HCT116 (cell line): ENCODE results near the gene CD300LD. TPM values are rescaled to one million over a fixed set of nuclear protein-coding genes. Genes with fewer than 3 reads are reported as not detected.

Source experiments
- ATAC-seq: fragments of 200-7000 bp; cut with Tn5 transposase; 2 replicates; pipeline ENCODE4 v1.9.1; 2020; ENCODE audit warnings: mild to moderate bottlenecking, moderate library complexity
- BruUV-seq: library from RNA; stranded (reverse); fragments of 400-500 nt; replicated peaks from 2 replicates; lab custom pipeline; 2021; lab: Mats Ljungman, UMichigan
- CTCF ChIA-PET: fragments of 300-600 bp; sonication (Branson Sonifier 250); formaldehyde crosslinking; loops from one replicate; lab custom pipeline; 2021; ENCODE audit warnings: antibody characterized with exemption; lab: Charles Lee
- POLR2A ChIA-PET: fragments of 300-600, 350-600 bp; sonication (Branson Sonifier 250); formaldehyde crosslinking; loops from one replicate; lab custom pipeline; 2021; ENCODE audit warnings: antibody characterized with exemption; lab: Charles Lee
- RAD21 ChIA-PET, 2 experiments: fragments of 300-600 bp; sonication (Branson Sonifier 250); formaldehyde crosslinking; loops; one replicate each; lab custom pipeline; 2023; ENCODE audit warnings: low total read pairs in 2 of 2; ENCODE audit not compliant: uncharacterized antibody in 2 of 2, unreplicated experiment in 2 of 2, low non-redundant PET in 1 of 2; lab: Charles Lee
- DNase-seq: peaks from one replicate; pipeline ENCODE4 v3.0.0-alpha.2; 2010; ENCODE audit warnings: low read depth, low spot score
- H2AFZ ChIP-seq: fragments of 200-600 bp; shearing (Covaris generic), sonication (generic); 2 replicates; pipeline ENCODE4 v1.6.1; 2017; ENCODE audit warnings: low read depth, mixed run types, mixed read lengths, antibody characterized with exemption, low read length; ENCODE audit not compliant: poor library complexity, severe bottlenecking
- H3K27ac ChIP-seq: 2 replicates; pipeline ENCODE4 v1.5.1; 2012; ENCODE audit warnings: low read depth, low read length
- H3K27me3 ChIP-seq: fragments of 200-600 bp; sonication (generic); 2 replicates; pipeline ENCODE4 v1.6.1; 2016; ENCODE audit warnings: mixed run types, low read length, mixed read lengths; ENCODE audit not compliant: insufficient read depth
- H3K36me3 ChIP-seq, 2 experiments: fragments of 200-500 bp in 1 of 2; fragments of 200-600 bp in 1 of 2; sonication (Bioruptor generic) in 1 of 2; sonication (generic) in 1 of 2; 2 replicates each; pipeline versions ENCODE4 v1.5.1 to v1.6.1; 2014 to 2016; ENCODE audit warnings: low read length in 2 of 2, inconsistent platforms in 1 of 2, mixed read lengths in 1 of 2, mixed run types in 1 of 2; ENCODE audit not compliant: insufficient read depth in 2 of 2, control insufficient read depth in 1 of 2
- H3K4me1 ChIP-seq, 2 experiments: fragments of 200-600 bp in 1 of 2; sonication (generic) in 1 of 2; 2 replicates each; pipeline versions ENCODE4 v1.5.1 to v1.6.1; 2012 to 2017; ENCODE audit warnings: low read length in 2 of 2, inconsistent platforms in 1 of 2, mild to moderate bottlenecking in 1 of 2, mixed read lengths in 1 of 2, mixed run types in 1 of 2, moderate library complexity in 1 of 2; ENCODE audit not compliant: insufficient read depth in 2 of 2, control insufficient read depth in 1 of 2
- H3K4me2 ChIP-seq: fragments of 200-600 bp; sonication (generic); 2 replicates; pipeline ENCODE4 v1.6.1; 2017; ENCODE audit warnings: mixed run types, low read length, mixed read lengths
- H3K4me3 ChIP-seq, 2 experiments: fragments of 200-600 bp in 1 of 2; sonication (generic) in 1 of 2; replicated peaks in 1 of 2; 2 replicates each; pipeline ENCODE4 v1.5.1; 2011 to 2016; ENCODE audit warnings: low read length in 2 of 2, control low read depth in 1 of 2, low read depth in 1 of 2, mild to moderate bottlenecking in 1 of 2, mixed read lengths in 1 of 2, mixed run types in 1 of 2
- H3K79me2 ChIP-seq: fragments of 200-600 bp; sonication (generic); 2 replicates; pipeline ENCODE4 v1.6.1; 2017; ENCODE audit warnings: mild to moderate bottlenecking, mixed run types, low read length, moderate library complexity, mixed read lengths; ENCODE audit not compliant: insufficient read depth
- H3K9ac ChIP-seq: fragments of 200-600 bp; sonication (generic); 2 replicates; pipeline ENCODE4 v1.6.1; 2016; ENCODE audit warnings: low read length, mixed read lengths
- H3K9me2 ChIP-seq: fragments of 200-600 bp; sonication (generic), shearing (Covaris generic); 2 replicates; pipeline ENCODE4 v1.6.1; 2017; ENCODE audit warnings: mixed run types, mild to moderate bottlenecking, moderate library complexity; ENCODE audit not compliant: insufficient read depth
- H3K9me3 ChIP-seq, 2 experiments: fragments of 200-500 bp in 1 of 2; fragments of 200-600 bp in 1 of 2; sonication (Bioruptor generic) in 1 of 2; sonication (generic) in 1 of 2; 2 replicates each; pipeline ENCODE4 v1.6.1; 2014 to 2017; ENCODE audit warnings: low read length in 2 of 2, mixed read lengths in 2 of 2, inconsistent platforms in 1 of 2, low read depth in 1 of 2, mild to moderate bottlenecking in 1 of 2, mixed run types in 1 of 2, moderate library complexity in 1 of 2; ENCODE audit not compliant: control insufficient read depth in 1 of 2, insufficient read depth in 1 of 2
- H4K20me1 ChIP-seq: fragments of 200-600 bp; sonication (generic), shearing (Covaris generic); 2 replicates; pipeline ENCODE4 v1.6.1; 2017; ENCODE audit warnings: mixed run types, mild to moderate bottlenecking, moderate library complexity; ENCODE audit not compliant: insufficient read depth
- EZH2phosphoT487 ChIP-seq: fragments of 200-600 bp; IDR thresholded peaks from 2 replicates; pipeline ENCODE4 v1.6.1; 2018; ENCODE audit warnings: antibody characterized with exemption, borderline replicate concordance
- JUND ChIP-seq: IDR thresholded peaks from 2 replicates; pipeline ENCODE4 v1.6.1; 2012
- POLR2AphosphoS5 ChIP-seq: IDR thresholded peaks from 2 replicates; pipeline ENCODE4 v1.6.1; 2011; ENCODE audit warnings: mild to moderate bottlenecking, low read depth, low read length, moderate library complexity
- SIN3A ChIP-seq: IDR thresholded peaks from 2 replicates; pipeline ENCODE4 v1.6.1; 2012; ENCODE audit warnings: low read depth
- SRF ChIP-seq: IDR thresholded peaks from 2 replicates; pipeline ENCODE4 v1.6.1; 2012; ENCODE audit warnings: low read depth
- intact Hi-C: fragments of 100-400 bp; cut with micrococcal nuclease; formaldehyde crosslinking; loops from 2 replicates; pipeline ENCODE4 v1.10.0; 2022
- total RNA-seq: library from RNA; stranded (reverse); gene quantifications from one replicate; pipeline ENCODE4 v1.2.1, GENCODE V29; 2021; ENCODE audit not compliant: unreplicated experiment
- TF ChIP-seq, protein P1 (sequence below): IDR thresholded peaks from 2 replicates; pipeline ENCODE4 v1.6.1; 2012; ENCODE audit warnings: low read depth
- TF ChIP-seq, protein P2 (sequence below): IDR thresholded peaks from 2 replicates; pipeline ENCODE4 v1.6.1; 2012

CD300LD gene
- total RNA-seq, 1 experiment from 2014 or later, result not detected

DNA sequence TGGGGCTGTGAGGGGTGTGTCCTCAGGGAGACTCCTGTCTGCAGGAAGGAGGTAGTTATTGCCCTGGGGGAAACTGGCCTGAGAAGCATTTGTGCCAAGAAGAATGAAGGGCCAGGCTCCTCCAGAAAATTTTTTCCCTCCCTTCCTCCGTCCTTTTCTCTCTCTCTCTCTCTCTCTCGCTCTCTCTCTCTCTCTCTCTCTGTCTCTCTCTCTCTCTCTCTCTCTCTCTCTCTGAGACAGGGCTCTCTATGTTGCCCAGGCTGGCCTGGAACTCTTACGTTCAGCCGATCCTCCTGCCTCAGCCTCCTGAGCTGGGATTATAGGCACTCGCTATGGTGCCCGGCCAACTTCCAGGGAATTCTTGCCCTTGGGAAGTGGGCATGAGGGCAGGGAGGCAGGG is 20.0 kb upstream of the CD300LD start:
- Histone ChIP-seq H3K9ac (no peak overlapping the region), H3K4me1 (no peaks in the 10 kb centered on the region), H3K4me3 (no peak overlapping the region), H3K9me3 (no peaks in the 10 kb centered on the region), H3K27me3 (peaks cover 91% of the 10 kb centered on the region), H3K36me3 (no peaks in the 10 kb centered on the region), H3K79me2 (no peaks in the 10 kb centered on the region), H3K27ac (no peak overlapping the region), H3K9me2 (no peaks in the 10 kb centered on the region), H2AFZ (no peak overlapping the region), H4K20me1 (no peaks in the 10 kb centered on the region)
- BruUV-seq, result no TSS peak
- intact Hi-C loops, result no loop called here
- POLR2A ChIA-PET, result no interaction called here
- no peak for DNase-seq
- CTCF ChIA-PET, result no interaction called here
- TF ChIP-seq SRF (no peak), SIN3A (no peak), EZH2phosphoT487 (no peak), POLR2AphosphoS5 (no peak)
- TF ChIP-seq, protein P1, sequence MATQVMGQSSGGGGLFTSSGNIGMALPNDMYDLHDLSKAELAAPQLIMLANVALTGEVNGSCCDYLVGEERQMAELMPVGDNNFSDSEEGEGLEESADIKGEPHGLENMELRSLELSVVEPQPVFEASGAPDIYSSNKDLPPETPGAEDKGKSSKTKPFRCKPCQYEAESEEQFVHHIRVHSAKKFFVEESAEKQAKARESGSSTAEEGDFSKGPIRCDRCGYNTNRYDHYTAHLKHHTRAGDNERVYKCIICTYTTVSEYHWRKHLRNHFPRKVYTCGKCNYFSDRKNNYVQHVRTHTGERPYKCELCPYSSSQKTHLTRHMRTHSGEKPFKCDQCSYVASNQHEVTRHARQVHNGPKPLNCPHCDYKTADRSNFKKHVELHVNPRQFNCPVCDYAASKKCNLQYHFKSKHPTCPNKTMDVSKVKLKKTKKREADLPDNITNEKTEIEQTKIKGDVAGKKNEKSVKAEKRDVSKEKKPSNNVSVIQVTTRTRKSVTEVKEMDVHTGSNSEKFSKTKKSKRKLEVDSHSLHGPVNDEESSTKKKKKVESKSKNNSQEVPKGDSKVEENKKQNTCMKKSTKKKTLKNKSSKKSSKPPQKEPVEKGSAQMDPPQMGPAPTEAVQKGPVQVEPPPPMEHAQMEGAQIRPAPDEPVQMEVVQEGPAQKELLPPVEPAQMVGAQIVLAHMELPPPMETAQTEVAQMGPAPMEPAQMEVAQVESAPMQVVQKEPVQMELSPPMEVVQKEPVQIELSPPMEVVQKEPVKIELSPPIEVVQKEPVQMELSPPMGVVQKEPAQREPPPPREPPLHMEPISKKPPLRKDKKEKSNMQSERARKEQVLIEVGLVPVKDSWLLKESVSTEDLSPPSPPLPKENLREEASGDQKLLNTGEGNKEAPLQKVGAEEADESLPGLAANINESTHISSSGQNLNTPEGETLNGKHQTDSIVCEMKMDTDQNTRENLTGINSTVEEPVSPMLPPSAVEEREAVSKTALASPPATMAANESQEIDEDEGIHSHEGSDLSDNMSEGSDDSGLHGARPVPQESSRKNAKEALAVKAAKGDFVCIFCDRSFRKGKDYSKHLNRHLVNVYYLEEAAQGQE, result no peak
- TF ChIP-seq, all 23 proteins: peak for 0
- RAD21 ChIA-PET, result no interaction called here
- ATAC-seq, result no peak
- no peak overlapping the region for H3K4me2 ChIP-seq

DNA sequence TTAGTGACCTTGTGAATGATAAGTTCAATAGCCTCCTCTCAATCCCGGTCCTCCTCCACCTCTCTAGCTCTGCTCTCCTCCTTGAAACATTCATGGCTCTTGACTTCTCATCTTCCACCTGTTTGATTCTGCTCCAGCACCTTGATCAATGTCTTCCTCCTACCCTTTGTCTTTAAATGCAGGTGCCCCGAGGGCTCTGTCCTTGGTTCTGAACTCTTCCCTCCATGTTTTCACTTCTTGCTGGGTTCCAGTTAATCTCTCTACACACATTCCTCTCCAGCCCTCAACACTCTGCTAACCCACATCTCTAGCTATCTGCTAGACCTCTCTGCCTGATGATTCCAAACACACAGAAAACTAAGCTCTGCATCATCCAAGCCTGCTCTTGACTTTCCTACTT is 18.0 kb upstream of the CD300LD start:
- Histone ChIP-seq H4K20me1 (no peaks in the 10 kb centered on the region), H3K27ac (no peak overlapping the region), H3K9ac (no peak overlapping the region), H2AFZ (no peak overlapping the region), H3K4me3 (no peak overlapping the region), H3K9me2 (no peaks in the 10 kb centered on the region), H3K9me3 (no peaks in the 10 kb centered on the region), H3K4me2 (no peak overlapping the region), H3K4me1 (peaks cover 0 to 6% of the 10 kb centered on the region in 2 experiments; a peak in 1 of 4 replicates), H3K36me3 (no peaks in the 10 kb centered on the region), H3K27me3 (peaks cover 77% of the 10 kb centered on the region), H3K79me2 (no peaks in the 10 kb centered on the region)
- ChIA-PET RAD21 (no interaction called here), POLR2A (no interaction called here), CTCF (no interaction called here)
- ATAC-seq (no peak), DNase-seq (no peak)
- BruUV-seq, result no TSS peak
- no peak for TF ChIP-seq JUND
- TF ChIP-seq, protein P1, result peak; percentile 80
- TF ChIP-seq, protein P2, sequence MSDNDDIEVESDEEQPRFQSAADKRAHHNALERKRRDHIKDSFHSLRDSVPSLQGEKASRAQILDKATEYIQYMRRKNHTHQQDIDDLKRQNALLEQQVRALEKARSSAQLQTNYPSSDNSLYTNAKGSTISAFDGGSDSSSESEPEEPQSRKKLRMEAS, result no peak
- intact Hi-C loops, result no loop called here
